HG03025 (cell line): ENCODE data around the gene FRMD1.

Experiments used
- ATAC-seq: cut with Tn5 transposase; IDR thresholded peaks from one replicate; pipeline ENCODE4 v1.9.1; 2021; ENCODE audit warnings: mild to moderate bottlenecking, moderate library complexity; ENCODE audit not compliant: unreplicated experiment, low FRiP score

The FRMD1 gene

DNA sequence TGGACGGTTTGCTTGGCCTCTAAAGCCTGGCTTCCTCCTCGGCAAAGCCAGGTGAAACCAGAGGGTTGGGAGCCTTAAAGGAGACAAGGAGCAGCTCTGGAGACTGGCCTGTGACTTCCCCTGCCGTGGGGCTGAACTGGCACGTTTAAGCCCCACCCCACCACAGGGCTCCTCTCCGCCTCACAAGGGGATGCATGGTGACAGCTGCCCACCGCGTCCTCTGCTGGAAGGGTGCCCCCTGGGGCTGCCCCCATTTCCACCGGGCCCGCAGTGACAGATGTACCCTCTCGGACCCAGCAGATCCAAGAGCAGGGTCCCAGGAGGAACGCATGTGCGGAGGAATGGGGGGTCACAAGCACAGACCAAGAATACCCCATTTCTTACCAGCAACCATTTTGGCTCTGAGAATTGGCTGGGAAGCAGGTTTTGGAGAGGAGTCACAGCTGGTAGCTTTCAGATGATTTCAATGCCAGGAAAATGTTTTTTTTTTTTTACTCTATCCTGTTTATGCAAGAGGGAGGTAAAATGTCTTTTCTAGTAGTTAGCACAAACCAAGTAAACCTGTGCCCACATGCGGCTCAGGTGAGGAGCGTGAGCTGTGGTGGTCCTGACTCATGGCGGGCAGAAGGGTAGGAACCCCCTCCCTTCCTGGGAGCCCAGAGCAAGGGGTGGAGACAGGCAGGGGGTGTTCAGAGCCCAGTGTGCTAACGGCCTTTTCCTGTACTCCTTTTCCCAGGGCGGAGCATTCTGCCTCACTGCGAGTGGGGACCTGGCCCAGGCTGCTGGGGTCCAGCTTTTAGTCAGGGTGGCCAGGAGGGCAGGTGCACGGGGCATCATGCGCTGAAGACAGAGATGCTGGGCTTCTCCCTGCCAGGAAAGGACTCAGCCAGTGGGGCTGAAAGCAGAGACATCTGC is 33.0 kb downstream of the FRMD1 start:
- no peak for ATAC-seq

DNA sequence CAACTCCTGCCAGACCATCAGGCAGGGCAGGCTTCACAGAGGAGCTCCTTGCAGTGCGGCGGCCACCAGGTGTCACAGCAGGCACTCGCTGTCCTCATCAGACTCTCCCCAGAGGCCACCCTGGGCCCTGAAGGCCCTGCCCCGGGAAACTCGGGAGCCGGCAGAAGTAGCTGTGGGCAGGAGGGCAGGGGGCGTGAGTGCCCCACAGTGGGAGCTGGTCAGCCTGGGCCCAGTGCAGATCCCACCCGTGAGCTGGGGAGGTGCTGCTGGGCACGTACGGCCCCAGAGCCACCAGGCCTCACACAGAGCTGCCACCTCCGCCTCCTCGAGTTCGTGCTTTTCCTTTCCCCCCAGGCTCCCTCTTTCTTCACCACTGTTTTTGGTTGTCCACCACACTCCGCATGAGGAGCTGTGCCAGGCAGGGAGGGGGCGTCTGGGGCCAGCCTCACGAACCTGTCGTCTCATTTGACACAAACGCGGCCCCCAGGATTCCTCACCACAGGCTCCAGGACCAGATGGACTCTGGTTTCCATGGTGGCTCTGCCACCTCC is 33.8 kb downstream of the FRMD1 start:
- no peak for ATAC-seq

DNA sequence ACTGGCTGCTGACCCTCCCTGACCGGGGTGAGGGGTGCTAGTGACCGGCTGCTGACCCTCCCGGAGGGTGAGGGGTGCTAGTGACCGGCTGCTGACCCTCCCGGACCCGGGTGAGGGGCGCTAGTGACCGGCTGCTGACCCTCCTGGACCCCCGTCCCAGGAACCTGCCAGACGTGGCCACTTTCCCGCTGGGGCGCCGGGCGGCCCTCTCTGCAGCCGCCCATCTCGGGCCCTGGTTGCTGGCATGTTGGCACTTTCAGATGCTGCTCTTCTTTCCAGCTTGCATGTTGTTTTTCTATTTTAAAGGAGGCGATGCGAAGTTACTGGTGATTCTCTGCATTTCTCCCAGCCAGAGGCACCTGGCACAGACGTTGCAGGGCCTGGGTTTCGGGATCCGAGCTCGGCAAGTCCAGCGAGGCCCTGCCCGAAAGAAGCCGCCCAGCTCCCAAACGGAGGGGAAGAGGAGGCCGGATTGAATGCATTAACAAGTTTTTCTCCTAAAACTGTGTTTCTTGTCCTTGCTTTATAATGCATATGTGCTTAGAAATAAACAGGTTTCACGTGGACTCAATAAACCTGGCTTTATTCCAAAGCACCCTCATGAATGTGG is 34.4 kb downstream of the FRMD1 start:
- ATAC-seq: no peak

DNA sequence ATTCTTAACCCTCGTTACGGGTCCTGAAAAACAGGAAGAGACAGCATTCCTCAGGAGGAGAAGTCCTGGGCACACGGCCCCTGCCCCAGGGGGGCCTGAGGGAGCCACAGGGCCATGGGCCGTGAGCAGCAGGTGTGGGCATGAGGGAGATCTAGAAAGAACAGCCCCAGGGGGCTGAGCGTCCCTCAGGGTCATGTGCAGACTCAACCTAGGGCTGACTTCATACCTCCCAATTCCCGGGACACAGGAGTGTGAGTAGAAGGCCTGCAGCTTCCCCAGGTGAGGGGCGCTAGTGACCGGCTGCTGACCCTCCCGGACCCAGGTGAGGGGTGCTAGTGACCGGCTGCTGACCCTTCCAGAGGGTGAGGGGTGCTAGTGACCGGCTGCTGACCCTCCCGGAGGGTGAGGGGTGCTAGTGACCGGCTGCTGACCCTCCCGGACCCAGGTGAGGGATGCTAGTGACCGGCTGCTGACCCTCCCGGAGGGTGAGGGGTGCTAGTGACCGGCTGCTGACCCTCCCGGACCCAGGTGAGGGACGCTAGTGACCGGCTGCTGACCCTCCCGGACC is 35.1 kb downstream of the FRMD1 start:
- ATAC-seq: no peak

DNA sequence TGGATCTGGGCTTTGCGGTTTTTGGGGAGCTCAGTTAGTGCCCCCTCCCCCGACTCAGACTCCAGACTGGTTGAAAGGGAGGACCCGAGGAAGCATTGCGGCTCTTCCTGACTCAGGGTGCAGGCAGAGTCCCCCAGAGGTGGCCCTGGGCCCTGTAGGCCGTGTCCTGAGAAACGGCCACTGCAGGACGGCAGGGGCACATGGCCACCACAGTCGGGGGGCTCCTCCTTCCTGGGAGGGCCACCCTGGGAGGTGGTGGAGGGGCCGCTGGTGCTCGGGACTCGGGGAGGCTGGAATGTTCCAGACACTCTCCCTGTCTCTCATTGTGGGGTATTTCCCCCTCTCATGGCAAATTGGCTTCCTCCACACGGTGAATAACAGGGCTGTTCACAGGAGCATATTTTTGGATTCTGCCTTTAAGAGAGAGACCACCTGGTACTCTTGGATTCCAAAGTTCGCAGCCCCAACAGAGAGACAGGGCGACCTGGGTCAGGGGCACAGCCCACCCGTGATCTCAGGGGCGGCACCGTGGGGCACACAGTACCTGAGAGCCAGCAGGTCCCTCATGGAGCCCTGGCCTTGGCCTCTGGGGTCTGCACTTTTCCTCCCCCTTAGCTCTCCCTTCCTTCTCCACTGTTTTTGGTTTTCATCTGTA is 35.7 kb downstream of the FRMD1 start:
- no peak for ATAC-seq

DNA sequence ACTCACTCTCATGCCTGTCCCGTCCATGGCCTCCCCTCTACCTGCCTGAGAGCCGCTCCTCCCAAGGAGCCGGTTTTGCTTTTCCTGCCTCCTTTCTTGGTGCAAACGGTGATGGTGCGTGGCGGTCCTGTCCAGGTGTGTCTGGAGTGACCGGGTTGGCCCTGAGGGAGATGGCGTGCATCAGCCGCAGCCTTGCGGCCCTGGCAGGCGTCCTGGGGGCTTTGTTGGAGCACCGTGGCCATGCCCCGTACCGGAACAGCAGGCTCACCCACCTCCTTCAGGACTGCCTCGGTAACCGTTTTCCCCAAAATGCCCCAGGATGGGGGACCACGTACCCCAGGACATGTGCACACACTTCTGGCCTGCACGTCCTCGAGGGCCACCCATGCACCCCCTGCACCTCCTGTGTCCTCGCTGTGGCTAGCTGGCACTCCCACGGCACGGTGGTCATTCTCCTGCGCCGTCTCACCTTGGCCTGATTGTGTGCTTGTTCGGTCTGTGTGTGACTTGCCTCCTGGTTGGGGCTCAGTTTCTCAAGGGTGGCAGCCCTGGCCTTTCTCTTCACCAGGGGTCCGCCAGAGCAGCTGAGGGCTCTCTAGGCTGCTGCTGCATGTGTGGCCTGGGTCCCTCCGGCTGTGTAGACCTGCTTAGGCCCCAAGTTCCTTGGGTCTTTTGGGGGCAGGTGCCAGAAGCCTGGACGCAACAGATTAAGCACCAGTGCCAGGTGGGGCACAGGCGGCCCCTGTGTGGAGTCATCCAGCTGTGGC is 36.4 kb downstream of the FRMD1 start:
- no peak for ATAC-seq

DNA sequence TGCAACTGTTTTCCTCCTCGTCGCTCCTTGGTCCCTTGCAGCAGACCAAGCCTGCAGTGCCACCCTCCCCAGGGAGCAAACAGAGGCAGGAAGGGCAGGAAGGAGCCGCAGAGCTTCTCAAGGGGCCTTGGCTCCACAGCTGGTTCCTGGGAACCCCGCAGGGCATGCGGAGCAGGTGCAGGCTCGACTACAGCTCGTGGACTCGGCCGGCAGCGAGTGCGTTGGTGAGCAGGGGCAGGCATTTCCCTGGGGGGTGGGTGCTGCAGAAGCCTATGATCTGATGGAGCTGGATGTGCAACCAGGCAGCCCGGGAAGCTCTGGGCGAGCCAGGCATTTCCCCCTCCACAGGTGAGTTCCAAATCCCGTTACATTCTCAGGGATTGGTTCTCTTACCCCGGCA is 37.1 kb downstream of the FRMD1 start:
- ATAC-seq: no peak

DNA sequence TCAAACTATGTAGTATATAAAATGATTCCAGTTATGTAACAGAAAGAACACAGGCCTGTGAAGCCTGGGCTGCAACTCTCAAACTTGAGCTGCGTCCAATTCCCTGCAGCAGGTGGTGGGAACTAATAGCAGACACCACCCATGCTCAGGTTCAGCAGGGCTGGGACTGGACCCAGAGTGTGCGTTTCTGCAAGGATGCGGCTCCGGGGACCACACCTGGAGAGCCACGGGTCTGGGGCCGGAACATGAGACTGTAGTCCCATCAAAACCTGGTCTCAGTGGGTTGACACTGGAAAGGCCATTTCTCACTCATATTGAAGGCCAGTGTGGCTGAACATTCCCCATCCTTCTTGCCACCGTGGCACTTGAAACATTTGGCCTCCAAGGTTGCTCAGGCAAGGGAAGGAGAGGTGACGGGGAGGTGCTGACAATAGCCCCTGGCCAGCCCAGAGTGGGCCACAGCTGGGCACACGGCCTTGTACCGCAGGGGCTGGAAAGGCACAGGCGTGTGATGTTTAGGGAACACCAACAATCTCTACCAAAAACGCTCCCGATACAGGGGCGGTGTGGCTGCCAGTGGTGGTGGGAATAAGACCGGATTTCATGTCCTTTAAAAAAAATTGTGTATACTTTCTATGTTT is 38.0 kb downstream of the FRMD1 start:
- ATAC-seq: no peak

DNA sequence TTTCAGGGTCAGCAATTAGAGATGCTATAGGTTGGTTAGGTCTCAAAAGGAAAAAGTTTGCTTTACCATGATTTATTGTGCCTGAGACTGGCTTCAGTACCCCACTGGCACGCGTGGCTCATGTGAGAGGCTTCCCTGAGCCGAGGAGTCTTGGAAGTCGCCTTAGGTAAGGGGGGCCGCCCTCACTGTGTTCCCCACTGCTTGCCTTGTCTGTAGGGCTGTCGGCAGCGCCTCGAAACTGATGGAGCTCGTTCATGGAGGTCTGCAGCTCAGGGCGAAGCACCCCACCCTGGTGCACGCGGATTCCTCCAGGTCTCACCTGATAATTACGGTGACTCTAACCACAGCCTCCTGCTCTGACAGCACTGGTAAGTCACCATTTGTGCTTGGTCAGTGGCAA is 39.2 kb downstream of the FRMD1 start:
- ATAC-seq: no peak

DNA sequence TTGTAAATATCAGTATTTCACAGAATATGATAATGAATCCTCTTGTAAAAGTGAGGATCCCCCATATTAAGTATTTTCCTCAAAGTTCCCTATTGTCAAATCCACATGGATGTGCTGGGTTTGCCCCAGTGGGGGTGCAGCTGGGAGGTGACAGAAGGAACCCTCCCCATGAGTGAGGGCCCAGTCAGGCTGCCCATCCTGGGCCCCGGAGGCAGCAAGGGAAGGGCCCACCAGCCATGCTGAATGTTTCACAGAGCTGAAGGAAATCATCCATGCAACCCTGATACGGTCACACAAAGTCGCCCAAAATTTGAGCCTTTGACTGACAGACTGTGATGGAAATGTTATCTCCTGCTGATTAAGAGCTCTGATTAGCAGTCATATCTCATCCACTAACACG is 39.7 kb downstream of the FRMD1 start:
- ATAC-seq: no peak

DNA sequence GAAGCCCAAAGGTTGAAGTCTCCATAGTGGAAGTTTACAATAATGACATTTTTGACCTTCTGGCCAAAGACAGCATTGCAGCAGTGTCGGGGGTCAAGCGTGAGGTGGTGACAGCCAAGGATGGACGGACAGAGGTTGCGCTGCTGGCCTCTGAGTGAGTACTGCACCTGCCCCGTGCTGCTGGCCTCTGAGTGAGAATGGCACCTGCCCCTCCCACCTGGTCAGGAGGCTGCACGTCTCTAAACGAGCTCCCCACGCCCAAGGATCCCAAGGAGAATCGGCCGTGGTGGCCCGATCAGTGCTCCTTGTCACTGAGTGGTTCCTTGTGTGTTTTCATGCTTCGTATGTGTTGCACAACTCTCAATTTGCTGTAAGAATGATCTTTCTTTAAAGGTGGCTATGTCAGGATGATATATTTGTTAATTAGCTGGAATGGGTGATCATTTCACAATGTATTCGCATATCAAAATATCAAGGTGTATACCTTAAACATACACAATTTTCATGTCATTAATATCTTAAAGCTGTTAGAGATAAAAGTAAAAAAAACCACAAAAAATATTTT is 40.4 kb downstream of the FRMD1 start:
- ATAC-seq: no peak

DNA sequence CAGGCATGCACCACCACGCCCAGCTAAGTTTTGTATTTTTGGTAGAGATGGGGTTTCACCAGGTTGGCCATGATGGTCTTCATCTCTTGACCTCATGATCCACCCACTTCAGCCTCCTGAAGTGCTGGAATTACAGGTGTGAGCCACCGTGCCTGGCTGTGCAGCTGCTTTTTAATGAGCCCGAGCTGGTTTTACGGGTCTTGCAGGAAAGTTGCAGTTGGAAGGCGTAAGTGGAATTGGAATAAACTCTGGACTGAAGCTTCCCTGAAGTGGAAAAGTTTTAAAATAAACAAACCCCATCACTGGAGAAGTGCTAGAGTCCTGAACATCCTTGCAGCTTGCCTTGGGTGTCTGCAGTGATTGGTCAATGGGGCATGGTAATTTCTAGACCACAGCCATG is 41.2 kb downstream of the FRMD1 start:
- no peak for ATAC-seq

DNA sequence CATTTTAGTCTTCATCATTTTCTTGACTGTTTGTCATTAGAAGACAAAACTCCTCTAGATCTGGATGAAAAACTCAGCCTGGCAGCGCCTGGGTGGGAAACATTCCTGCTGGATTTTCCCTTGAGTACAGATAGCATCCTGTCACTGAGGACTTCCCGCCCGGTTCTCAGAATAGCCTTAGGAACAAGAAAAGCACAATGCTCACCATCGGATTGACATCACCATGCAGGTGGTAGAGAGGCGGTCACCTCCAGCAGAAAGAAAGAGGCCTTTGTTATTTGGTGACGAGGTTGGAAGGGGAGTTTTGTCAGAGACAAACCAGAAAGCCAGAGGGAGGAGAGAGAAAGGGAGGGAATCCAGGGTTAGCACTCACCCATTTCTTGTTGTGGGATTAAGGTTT is 41.8 kb downstream of the FRMD1 start:
- no peak for ATAC-seq

DNA sequence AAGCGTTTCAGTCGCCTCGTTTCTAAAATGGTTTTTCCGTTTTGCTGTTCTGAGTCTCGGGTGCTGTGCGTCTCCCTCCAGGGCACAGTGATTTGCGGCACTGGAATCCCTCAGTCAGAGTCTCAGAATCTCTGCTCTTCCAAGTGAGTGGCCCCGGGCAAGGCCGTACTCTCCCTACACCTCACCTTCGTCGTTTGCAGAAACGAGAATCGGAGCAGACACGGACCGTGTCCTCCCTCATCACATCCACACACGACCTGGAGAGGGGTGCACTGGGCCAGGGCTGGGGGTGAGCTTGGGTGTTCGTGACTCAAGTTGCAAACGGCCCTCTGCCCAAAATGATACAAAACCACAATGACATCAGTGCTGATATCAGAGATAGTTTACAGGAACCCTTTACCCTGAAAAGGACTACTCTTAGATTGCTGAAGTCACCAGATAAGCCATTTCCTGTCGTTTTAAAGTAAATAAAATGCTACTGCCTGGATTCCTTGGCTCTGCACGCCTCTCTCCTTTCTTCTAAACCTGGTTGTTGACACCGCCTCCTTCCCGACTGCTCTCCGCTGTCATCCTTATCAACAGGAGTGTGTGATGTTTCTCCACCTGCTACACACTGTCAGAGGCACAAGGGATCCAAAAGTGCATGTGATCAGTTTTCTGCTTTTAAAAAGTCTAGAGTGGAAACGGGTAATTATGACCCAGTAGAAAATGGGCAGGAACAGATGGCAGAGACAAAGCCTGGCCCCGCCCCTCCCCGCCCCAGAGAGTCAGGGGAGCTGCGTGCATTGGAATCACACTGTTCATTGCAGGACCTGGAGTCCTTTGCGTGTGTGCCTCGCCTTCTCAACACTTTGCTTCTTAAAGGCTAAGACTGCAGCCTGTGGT is 43.1 kb downstream of the FRMD1 start:
- no peak for ATAC-seq

DNA sequence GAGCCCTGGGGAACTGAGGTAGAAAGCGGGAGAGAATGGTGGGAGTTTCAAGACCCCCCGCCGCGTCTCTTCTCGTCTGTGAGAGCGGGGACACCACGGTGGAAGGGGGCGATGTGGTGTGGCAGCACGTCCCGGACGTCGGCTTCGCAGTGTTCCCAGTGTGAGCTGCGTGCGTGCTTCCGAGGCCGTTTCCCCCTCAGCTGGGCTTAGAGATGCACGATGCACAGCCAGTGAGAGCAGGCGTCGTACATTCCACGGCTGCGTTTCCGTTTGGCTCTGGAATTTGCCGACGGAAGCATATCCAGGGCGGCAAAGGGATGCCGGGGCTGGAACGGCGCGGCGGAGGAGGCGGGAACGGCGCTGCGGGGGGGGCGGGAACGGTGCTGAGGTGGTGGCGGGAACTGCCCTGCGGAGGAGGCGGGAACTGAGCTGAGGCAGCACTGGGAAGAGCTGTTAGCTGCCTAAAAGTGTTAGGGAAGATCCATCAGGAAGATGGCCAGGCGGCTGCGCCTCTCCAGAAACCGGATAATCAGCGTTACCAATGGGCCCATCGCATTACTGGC is 43.8 kb downstream of the FRMD1 start:
- no peak for ATAC-seq

DNA sequence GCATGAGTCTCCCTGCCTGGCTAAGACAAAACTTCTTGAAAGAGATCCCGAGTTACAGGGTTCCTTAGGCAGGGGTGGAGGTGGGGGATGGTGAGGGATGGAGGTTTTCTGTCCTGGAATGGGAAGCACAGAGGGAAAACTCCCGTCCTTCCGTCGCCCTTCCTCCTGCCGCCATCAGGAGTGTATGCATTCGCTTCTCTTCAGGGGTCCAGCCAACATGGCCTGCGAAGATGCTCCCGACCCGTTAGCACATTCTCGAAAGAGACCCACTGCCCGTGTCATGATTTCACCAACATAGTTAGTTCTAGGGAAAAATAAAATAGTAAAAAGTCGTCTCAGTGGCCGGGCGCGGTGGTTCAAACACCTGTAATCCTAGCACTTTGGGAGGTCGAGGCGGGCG is 44.5 kb downstream of the FRMD1 start:
- no peak for ATAC-seq

DNA sequence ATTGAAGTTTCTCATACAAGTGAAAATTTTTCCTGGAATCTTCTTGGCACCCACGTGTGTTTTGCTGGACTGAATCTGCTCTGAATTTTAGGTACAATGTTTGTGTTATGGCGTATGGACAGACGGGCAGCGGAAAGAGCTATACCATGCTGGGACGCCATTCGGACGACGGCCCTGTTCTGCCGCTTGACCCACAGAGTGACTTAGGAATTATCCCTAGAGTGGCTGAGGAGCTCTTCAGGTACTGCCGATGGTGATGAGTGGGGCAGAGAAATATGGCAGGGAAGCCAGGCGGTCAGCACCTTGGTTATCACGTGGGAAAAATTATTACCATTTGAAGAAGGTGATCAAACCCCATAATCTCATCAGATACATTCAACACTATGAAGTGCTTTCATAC is 45.2 kb downstream of the FRMD1 start:
- ATAC-seq: no peak
